ENCODE data around the gene NCAN.

Gene NCAN

DNA sequence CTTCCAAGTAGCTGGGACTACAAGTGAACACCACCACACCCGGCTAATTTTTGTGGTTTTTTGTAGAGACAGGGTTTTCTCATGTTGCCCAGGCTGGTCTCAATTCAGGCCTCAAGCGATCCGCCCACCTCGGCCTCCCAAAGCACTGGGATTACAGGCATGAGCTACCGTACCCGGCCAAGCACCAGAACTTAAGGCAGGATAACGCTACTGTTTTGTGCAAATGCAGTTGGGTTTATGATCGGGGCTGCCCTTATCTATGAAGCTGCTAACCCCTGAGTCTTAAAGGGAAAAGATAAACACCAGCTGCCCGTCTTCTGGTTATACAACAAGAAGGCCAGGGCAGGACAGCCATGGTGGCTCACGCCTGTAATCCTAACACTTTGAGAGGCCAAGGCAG is 73.9 kb downstream of the NCAN start:
- no peak for DNase-seq (ENCODE audit: low read depth)

- no peak for DNase-seq (ENCODE audit: low read depth)
Observed at GRCh38 chr19:19292607-19293006, 80.8 kb downstream of the NCAN start.

DNA sequence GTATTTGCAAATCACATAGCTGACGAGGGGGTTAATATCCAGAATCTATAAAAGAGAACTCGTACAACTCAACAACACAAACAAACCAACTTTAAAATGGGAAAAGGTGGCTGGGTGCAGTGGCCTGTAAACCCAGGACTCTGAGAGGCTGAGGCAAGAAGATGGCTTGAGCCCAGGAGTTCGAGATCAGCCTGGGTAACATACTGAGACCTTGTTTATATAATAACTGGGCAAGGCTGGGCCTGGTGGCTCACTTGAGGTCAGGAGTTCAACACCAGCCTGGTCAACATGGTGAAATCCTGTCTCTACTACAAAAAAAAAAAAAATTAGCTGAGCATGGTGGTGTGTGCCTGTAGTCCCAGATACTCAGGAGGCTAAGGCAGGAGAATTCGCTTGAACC is 83.2 kb downstream of the NCAN start:
- no peak for DNase-seq (ENCODE audit: low read depth)

DNA sequence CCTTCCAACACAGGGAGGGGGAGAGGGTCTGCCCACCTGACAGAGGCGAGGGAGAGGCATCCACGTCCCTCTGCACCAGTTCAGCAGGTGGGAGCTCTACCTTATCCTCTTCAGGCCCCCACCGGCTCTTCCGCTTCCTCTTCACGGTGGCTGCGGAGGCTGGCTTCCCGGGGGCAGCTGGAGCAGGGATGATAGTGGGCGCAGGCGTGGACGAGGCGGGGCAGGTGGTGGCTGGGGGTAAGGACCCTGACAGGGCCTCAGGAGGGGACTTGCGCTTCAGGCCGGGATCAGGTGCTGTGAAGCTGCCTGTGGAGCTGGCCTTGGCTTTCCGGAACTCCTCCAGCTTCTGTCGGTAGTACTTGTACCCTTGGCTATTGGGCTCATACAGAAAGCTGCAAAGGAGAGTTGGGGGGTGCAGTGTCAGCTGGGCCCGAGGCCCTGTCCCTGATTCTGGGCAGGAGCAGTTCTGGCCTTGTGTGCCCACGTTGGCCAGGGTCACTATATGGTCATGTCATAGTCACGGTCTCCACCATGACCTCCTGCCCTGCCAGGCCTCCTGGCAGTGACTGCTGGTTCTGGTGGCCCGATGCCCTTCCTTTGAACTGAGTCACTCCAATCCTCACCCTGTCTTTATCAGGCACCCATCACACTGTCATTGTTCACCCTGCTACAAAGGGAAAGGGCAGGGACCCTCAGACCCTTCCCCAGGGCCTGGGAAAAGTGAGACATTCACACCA is 85.4 kb downstream of the NCAN start:
- DNase-seq (ENCODE audit: low read depth): no peak

DNA sequence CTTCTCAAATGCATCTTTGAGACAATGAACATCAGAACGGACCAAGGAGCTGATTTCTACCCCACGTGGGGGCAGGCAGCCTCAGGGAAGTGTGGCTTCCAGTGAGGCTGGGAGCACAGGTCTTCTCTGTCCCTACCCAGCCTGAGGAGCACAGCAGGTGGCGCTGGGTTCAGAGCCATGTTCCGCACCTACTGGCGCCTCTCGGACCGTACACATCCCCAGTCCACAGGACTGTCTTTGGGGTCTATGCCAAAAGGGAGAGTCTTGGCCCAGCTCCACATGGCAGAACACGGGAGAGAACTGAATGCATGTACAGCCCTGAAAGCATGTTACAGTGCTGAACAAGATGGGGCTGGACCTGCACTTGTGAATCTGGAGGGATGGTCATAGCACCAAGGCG is 86.0 kb downstream of the NCAN start:
- no peak for DNase-seq (ENCODE audit: low read depth)

- DNase-seq (ENCODE audit: low read depth): no peak
Observed at GRCh38 chr19:19300613-19301012, 88.9 kb downstream of the NCAN start.
